ENCODE measurements around the gene CKS1B.
A peak's percentile ranks its signal among the peaks of the same experiment; 100 is the strongest.

Gene CKS1B

GRCh38 chr1:154955039-154955717, 19.3 kb upstream of the CKS1B start:
- peak; percentile 70 for DNase-seq (ENCODE audit: low spot score)
- no peak for TF ChIP-seq CTCF (IDR thresholded peaks at IDR 0.05; ENCODE audit: borderline replicate concordance, control extremely low read depth, extremely low read depth, insufficient read depth, missing control alignments)
- in situ Hi-C loops (cut with MboI; ENCODE audit: low sequenced_read_pairs, unreplicated experiment), result no loop called here

- in situ Hi-C loops (cut with MboI; ENCODE audit: low sequenced_read_pairs, unreplicated experiment), result no loop called here
- no peak for TF ChIP-seq CTCF (IDR thresholded peaks at IDR 0.05; ENCODE audit: borderline replicate concordance, control extremely low read depth, extremely low read depth, insufficient read depth, missing control alignments)
Measured at GRCh38 chr1:154955718-154956543, 18.6 kb upstream of the CKS1B start, which contains the start of gene PBXIP1. Gene PBXIP1, minus strand, starts transcription at chr1:154956099. Its CDS starts 2,378 bp downstream, at chr1:154953721.

DNA sequence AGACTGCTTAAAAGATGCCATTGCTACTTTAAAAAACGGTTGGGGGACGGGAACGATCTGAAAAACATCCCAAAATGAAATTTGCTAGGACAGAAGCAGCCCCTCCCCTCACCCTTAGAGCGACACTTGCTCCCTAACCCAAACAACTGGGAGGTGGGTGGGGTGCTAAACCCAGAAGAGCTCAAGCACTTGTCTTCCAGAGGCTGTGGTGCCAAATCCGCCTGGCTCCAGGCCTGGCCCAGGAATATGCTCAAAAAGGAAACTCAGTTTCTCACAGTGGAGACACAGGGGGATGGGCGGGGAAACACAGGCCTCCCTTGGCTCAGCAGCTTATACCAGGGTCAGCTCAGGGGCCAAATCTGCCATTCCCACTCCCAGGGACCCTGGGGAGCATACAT, 17.9 kb upstream of the CKS1B start:
- in situ Hi-C loops (cut with MboI; ENCODE audit: low sequenced_read_pairs, unreplicated experiment), result no loop called here
- TF ChIP-seq CTCF (IDR thresholded peaks at IDR 0.05; ENCODE audit: borderline replicate concordance, control extremely low read depth, extremely low read depth, insufficient read depth, missing control alignments), result no peak
- no peak for DNase-seq (ENCODE audit: low spot score)

More at GRCh38 chr1:154955718-154956543, 18.6 kb upstream of the CKS1B start, which contains the start of gene PBXIP1:
- peak; percentile 90 for DNase-seq (ENCODE audit: low spot score)

- TF ChIP-seq CTCF (IDR thresholded peaks at IDR 0.05; ENCODE audit: borderline replicate concordance, control extremely low read depth, extremely low read depth, insufficient read depth, missing control alignments), result no peak
- in situ Hi-C loops (cut with MboI; ENCODE audit: low sequenced_read_pairs, unreplicated experiment), result no loop called here
- DNase-seq (ENCODE audit: low spot score), result no peak
Measured at GRCh38 chr1:154957091-154957657, 17.3 kb upstream of the CKS1B start.

- no peak for DNase-seq (ENCODE audit: low spot score)
- no peak for TF ChIP-seq CTCF (IDR thresholded peaks at IDR 0.05; ENCODE audit: borderline replicate concordance, control extremely low read depth, extremely low read depth, insufficient read depth, missing control alignments)
- in situ Hi-C loops (cut with MboI; ENCODE audit: low sequenced_read_pairs, unreplicated experiment), result no loop called here
Measured at GRCh38 chr1:154958036-154958435, 16.4 kb upstream of the CKS1B start.

- no peak for TF ChIP-seq CTCF (IDR thresholded peaks at IDR 0.05; ENCODE audit: borderline replicate concordance, control extremely low read depth, extremely low read depth, insufficient read depth, missing control alignments)
- in situ Hi-C loops (cut with MboI; ENCODE audit: low sequenced_read_pairs, unreplicated experiment), result no loop called here
- DNase-seq (ENCODE audit: low spot score), result no peak
Measured at GRCh38 chr1:154958681-154959425, 15.6 kb upstream of the CKS1B start.
